GM12878 (cell line): ENCODE measurements around the gene ATF6. TPM values are rescaled to one million over a fixed set of nuclear protein-coding genes. Genes with fewer than 3 reads are reported as not detected.

Experiments
- ATAC-seq: fragments of 200-7000 bp; cut with Tn5 transposase; 3 replicates; pipeline ENCODE4 v1.9.1; 2020; ENCODE audit warnings: mild to moderate bottlenecking, moderate library complexity
- BruUV-seq: library from RNA; stranded (reverse); fragments of 400-500 nt; replicated peaks from 2 replicates; lab custom pipeline; 2021; lab: Mats Ljungman, UMichigan
- CTCF ChIA-PET: fragments of 300-600 bp; sonication (Branson Sonifier 250); formaldehyde crosslinking; extraction: SDS; loops from one replicate; lab custom pipeline; 2021; ENCODE audit warnings: inconsistent platforms; lab: Yijun Ruan, JAX
- POLR2A ChIA-PET: fragments of 350-600 bp; formaldehyde crosslinking; extraction: SDS; loops from one replicate; lab custom pipeline; 2021; ENCODE audit warnings: inconsistent platforms; lab: Charles Lee
- RAD21 ChIA-PET: fragments of 300-600 bp; sonication (Branson Sonifier 250); formaldehyde crosslinking; loops from one replicate; lab custom pipeline; 2023; ENCODE audit warnings: antibody characterized with exemption; ENCODE audit not compliant: unreplicated experiment; lab: Charles Lee
- SMC1A ChIA-PET: fragments of 300-600 bp; sonication (Branson Sonifier 250); formaldehyde crosslinking; loops from one replicate; lab custom pipeline; 2023; ENCODE audit not compliant: unreplicated experiment, uncharacterized antibody; lab: Charles Lee
- DNase-seq: peaks from one replicate; pipeline ENCODE4 v3.0.0-alpha.2; 2011; ENCODE audit warnings: low read depth, low spot score
- FAIRE-seq: peaks from 3 replicates; lab custom pipeline; 2011; peaks lifted over from hg19 to GRCh38; lab: Jason Lieb, UNC
- H2AFZ ChIP-seq: 2 replicates; pipeline ENCODE4 v1.6.0; 2011; ENCODE audit warnings: low read depth, low read length, control low read depth; ENCODE audit not compliant: control insufficient read depth
- H3K27ac ChIP-seq: 2 replicates; pipeline ENCODE4 v1.5.1; 2011; ENCODE audit warnings: control low read depth; ENCODE audit not compliant: control insufficient read depth, insufficient read depth
- H3K27me3 ChIP-seq, 2 experiments: replicated peaks in 1 of 2; 2 replicates each; pipeline versions ENCODE4 v1.6.0 to v1.6.1; 2011; ENCODE audit warnings: low read length in 1 of 2; ENCODE audit not compliant: control insufficient read depth in 2 of 2, insufficient read depth in 2 of 2
- H3K36me3 ChIP-seq, 2 experiments: 2 replicates each; pipeline ENCODE4 v1.5.1; 2011; ENCODE audit warnings: low read length in 1 of 2; ENCODE audit not compliant: control insufficient read depth in 2 of 2, insufficient read depth in 2 of 2
- H3K4me1 ChIP-seq: 2 replicates; pipeline ENCODE4 v1.6.1; 2011; ENCODE audit warnings: mild to moderate bottlenecking, low read length, moderate library complexity, mixed read lengths; ENCODE audit not compliant: control insufficient read depth, insufficient read depth
- H3K4me2 ChIP-seq: 2 replicates; pipeline ENCODE4 v1.6.0; 2011; ENCODE audit warnings: control low read depth; ENCODE audit not compliant: control insufficient read depth, insufficient read depth
- H3K4me3 ChIP-seq: fragments of 200-600 bp; sonication (generic); 2 replicates; pipeline ENCODE4 v1.5.1; 2016
- H3K79me2 ChIP-seq: 2 replicates; pipeline ENCODE4 v1.6.0; 2011; ENCODE audit warnings: low read length; ENCODE audit not compliant: control insufficient read depth, insufficient read depth
- H3K9ac ChIP-seq: 2 replicates; pipeline ENCODE4 v1.8.0; 2011; ENCODE audit warnings: low read length, control low read depth, mixed read lengths; ENCODE audit not compliant: control insufficient read depth, insufficient read depth
- H3K9me3 ChIP-seq: replicated peaks from 3 replicates; pipeline ENCODE4 v1.5.1; 2011; ENCODE audit warnings: mild to moderate bottlenecking, low read length; ENCODE audit not compliant: control insufficient read depth, insufficient read depth
- H4K20me1 ChIP-seq: 2 replicates; pipeline ENCODE4 v1.6.0; 2011; ENCODE audit not compliant: control insufficient read depth, insufficient read depth
- KDM1A ChIP-seq: fragments of 200-600 bp; sonication (generic); IDR thresholded peaks from 2 replicates; pipeline ENCODE4 v1.6.1; 2016; ENCODE audit warnings: borderline replicate concordance
- ZNF622 ChIP-seq: fragments of 450-650 bp; IDR thresholded peaks from 2 replicates; pipeline ENCODE4 v1.6.1; 2017; ENCODE audit warnings: mild to moderate bottlenecking, inconsistent platforms
- ZZZ3 ChIP-seq: IDR thresholded peaks from 2 replicates; pipeline ENCODE4 v1.6.1; 2011; ENCODE audit warnings: low read depth; ENCODE audit not compliant: control insufficient read depth, insufficient read length
- WGBS: methylation state at CpG from one replicate; pipeline ENCODE4 v1.1.6; 2016; ENCODE audit warnings: low lambda C conversion rate; ENCODE audit not compliant: insufficient replicate concordance, insufficient coverage; ENCODE audit errors: missing lambda C conversion rate; 5-methylcytosine and 5-hydroxymethylcytosine counted together
- in situ Hi-C: fragments of 300-500 bp; cut with MboI; formaldehyde crosslinking; loops from 9 replicates; pipeline ENCODE4 v1.14.3; 2018; ENCODE audit warnings: mixed read lengths
- intact Hi-C: fragments of 100-400 bp; cut with micrococcal nuclease; formaldehyde crosslinking; loops from one replicate; pipeline ENCODE4 v1.14.2; 2022; ENCODE audit not compliant: unreplicated experiment
- polyA plus RNA-seq, 11 experiments: library from polyadenylated mRNA; depleted of rRNA in 4 of 11; unstranded in 6 of 11; stranded (reverse) in 5 of 11; fragments of >200 nt; fragmentation: Nextera tagmentation in 4 of 11; fragmentation: Illumina TruSeq in 1 of 11; extraction: Ambion mirVana in 4 of 11; extraction: Trizol in 1 of 11; gene quantifications; 1 replicate in 1 of 11; 2 replicates in 10 of 11; pipeline versions ENCODE4 v1.2.1 to v1.2.3, GENCODE V29; 2011 to 2016; ENCODE audit warnings: inconsistent platforms in 2 of 11, missing spikeins in 2 of 11, low read depth in 1 of 11
- total RNA-seq, 4 experiments: library from RNA; depleted of rRNA in 3 of 4; stranded (reverse); fragments of >200 nt in 3 of 4; fragmentation: Illumina TruSeq in 1 of 4; extraction: Trizol in 1 of 4; gene quantifications; 2 replicates each; pipeline versions ENCODE4 v1.2.1 to v1.2.3, GENCODE V29; 2013 to 2021
- TF ChIP-seq, protein P1 (sequence below): IDR thresholded peaks from 2 replicates; pipeline ENCODE4 v1.6.1; 2012; ENCODE audit warnings: low read depth, low read length, improper control_type of control experiment
- TF ChIP-seq, protein P2 (sequence below): fragments of 450-650 bp; formaldehyde crosslinking; IDR thresholded peaks from 2 replicates; pipeline ENCODE4 v1.4.0; 2020; ENCODE audit warnings: mild to moderate bottlenecking, moderate library complexity

ATF6 gene
- total and polyA plus RNA-seq, 10 of the 15 experiments (the other 5 are each of a cell fraction or from before 2014, with no cell fraction given), result 7.8 to 24.3 (median 14.7) TPM

DNA sequence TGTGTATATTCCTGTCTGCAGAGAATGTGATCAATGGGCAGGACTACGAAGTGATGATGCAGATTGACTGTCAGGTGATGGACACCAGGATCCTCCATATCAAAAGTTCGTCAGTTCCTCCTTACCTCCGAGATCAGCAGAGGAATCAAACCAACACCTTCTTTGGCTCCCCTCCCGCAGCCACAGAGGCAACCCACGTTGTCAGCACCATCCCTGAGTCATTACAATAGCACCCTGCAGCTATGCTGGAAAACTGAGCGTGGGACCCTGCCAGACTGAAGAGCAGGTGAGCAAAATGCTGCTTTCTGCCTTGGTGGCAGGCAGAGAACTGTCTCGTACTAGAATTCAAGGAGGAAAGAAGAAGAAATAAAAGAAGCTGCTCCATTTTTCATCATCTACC is 192.3 kb downstream of the ATF6 start:
- ChIA-PET RAD21 (interaction anchor here (1.1 kb wide), 1 partner anchor 79 kb away, joined by 3 read pairs; no protein-coding TSS in a partner anchor), CTCF (interaction anchor here (0.6 to 1.3 kb wide), 3 partner anchors 7 to 209 kb away, joined by 3 read pairs; partner anchors contain the start of gene DUSP12), POLR2A (no interaction called here), SMC1A (interaction anchor here (0.7 to 1.6 kb wide), 3 partner anchors 14 to 48 kb away, joined by 3 read pairs; no protein-coding TSS in a partner anchor)
- BruUV-seq, result no TSS peak
- TF ChIP-seq ZZZ3, result no peak
- Histone ChIP-seq H3K4me1 (peaks cover 5% of the 10 kb centered on the region; the same call in 1 of the 2 replicates), H3K4me3 (no peak overlapping the region), H3K79me2 (no peaks in the 10 kb centered on the region), H3K27ac (no peak overlapping the region), H3K27me3 (no peaks in the 10 kb centered on the region), H3K4me2 (no peak overlapping the region), H3K9me3 (no peaks in the 10 kb centered on the region), H2AFZ (no peak overlapping the region), H3K9ac (no peak overlapping the region), H3K36me3 (peaks cover 1 to 2% of the 10 kb centered on the region in 2 experiments; a peak in 3 of 4 replicates), H4K20me1 (no peaks in the 10 kb centered on the region)
- intact Hi-C loops, result no loop called here
- FAIRE-seq, result no peak
- no peak for ATAC-seq
- DNase-seq, result no peak
- in situ Hi-C loops, result no loop called here
- WGBS, result 83% methylated on average over 7 of the region's 7 CpGs

DNA sequence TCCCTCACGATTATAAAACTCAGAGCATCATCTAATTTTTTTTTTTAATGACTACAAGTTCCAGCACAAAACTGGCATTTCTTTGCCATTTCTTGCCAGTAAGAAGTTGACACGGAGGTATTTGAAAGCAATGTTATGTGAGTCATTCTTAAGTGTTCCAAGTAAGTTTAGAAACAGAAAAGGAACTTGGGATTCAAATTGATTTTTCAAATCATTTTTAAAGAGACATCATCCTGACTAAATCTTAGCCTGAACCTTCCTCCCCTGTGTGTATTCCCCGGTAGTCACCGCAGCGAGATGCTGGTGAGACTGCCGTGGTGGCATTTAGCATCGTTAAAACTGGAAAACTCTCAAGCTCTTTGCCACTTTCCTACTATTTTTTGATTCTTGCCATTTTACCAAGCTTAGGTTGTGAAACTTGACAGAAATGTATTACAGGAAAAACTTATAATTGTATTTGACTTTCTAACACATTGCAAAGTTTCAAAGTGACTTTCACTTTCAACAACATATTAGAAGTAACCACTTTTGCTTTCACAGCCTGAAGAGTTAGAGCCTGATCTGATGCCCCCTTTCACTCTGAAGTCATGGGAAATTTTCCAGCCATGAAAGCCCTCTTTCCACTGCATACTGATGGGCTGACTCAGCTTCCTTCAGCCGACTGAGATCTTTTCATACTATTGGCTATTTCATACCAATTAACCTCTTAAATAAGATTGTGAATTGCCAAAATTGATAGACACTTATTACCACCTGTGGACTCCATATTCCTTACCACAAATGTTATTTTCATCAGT is 196.2 kb downstream of the ATF6 start:
- H3K36me3 ChIP-seq, result peaks cover 1 to 4% of the 10 kb centered on the region in 2 experiments; a peak in 1 of 4 replicates
- H3K79me2 ChIP-seq, result no peaks in the 10 kb centered on the region
- peak; percentile 99 for ATAC-seq
- RAD21 ChIA-PET, result interaction anchor here (0.6 to 1.0 kb wide), 3 partner anchors 47 to 125 kb away, joined by 3 to 5 read pairs (median 4); no protein-coding TSS in a partner anchor
- H3K4me3 ChIP-seq, result peak overlapping the region; percentile 54; the same call in 1 of the 2 replicates
- H2AFZ ChIP-seq, result no peak overlapping the region
- WGBS, result 9% methylated on average over 8 of the region's 8 CpGs
- DNase-seq, result peak; percentile 70
- SMC1A ChIA-PET, result interaction anchor here (0.6 to 1.7 kb wide), 9 partner anchors 9 to 170 kb away, joined by 3 to 5 read pairs (median 4); no protein-coding TSS in a partner anchor
- H3K27me3 ChIP-seq, result no peaks in the 10 kb centered on the region
- no TSS peak for BruUV-seq
- H4K20me1 ChIP-seq, result no peaks in the 10 kb centered on the region
- H3K4me1 ChIP-seq, result peaks cover 5% of the 10 kb centered on the region; the same call in 1 of the 2 replicates
- in situ Hi-C loops, result no loop called here
- FAIRE-seq, result peak; percentile 83
- CTCF ChIA-PET, result interaction anchor here (1.8 kb wide), 1 partner anchor 75 kb away, joined by 8 read pairs; no protein-coding TSS in a partner anchor
- peak overlapping the region; percentile 28; the same call in 1 of the 2 replicates for H3K27ac ChIP-seq
- peak overlapping the region; percentile 75 for H3K4me2 ChIP-seq
- intact Hi-C loops, result loop anchor here (5.0 kb wide), 1 partner anchor 45 kb away; no protein-coding TSS in a partner anchor
- POLR2A ChIA-PET, result interaction anchor here (0.6 to 1.5 kb wide), 2 partner anchors 9 to 669 kb away, joined by 5 to 7 read pairs; no protein-coding TSS in a partner anchor
- H3K9ac ChIP-seq, result 0 out of 2 replicates have a peak overlapping the region, but pooled peaks have one; percentile 22
- H3K9me3 ChIP-seq, result no peaks in the 10 kb centered on the region
- no peak for TF ChIP-seq ZNF622
- TF ChIP-seq, protein P1, sequence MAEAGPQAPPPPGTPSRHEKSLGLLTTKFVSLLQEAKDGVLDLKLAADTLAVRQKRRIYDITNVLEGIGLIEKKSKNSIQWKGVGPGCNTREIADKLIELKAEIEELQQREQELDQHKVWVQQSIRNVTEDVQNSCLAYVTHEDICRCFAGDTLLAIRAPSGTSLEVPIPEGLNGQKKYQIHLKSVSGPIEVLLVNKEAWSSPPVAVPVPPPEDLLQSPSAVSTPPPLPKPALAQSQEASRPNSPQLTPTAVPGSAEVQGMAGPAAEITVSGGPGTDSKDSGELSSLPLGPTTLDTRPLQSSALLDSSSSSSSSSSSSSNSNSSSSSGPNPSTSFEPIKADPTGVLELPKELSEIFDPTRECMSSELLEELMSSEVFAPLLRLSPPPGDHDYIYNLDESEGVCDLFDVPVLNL, result no peak
- TF ChIP-seq KDM1A, result no peak
- TF ChIP-seq, protein P2, sequence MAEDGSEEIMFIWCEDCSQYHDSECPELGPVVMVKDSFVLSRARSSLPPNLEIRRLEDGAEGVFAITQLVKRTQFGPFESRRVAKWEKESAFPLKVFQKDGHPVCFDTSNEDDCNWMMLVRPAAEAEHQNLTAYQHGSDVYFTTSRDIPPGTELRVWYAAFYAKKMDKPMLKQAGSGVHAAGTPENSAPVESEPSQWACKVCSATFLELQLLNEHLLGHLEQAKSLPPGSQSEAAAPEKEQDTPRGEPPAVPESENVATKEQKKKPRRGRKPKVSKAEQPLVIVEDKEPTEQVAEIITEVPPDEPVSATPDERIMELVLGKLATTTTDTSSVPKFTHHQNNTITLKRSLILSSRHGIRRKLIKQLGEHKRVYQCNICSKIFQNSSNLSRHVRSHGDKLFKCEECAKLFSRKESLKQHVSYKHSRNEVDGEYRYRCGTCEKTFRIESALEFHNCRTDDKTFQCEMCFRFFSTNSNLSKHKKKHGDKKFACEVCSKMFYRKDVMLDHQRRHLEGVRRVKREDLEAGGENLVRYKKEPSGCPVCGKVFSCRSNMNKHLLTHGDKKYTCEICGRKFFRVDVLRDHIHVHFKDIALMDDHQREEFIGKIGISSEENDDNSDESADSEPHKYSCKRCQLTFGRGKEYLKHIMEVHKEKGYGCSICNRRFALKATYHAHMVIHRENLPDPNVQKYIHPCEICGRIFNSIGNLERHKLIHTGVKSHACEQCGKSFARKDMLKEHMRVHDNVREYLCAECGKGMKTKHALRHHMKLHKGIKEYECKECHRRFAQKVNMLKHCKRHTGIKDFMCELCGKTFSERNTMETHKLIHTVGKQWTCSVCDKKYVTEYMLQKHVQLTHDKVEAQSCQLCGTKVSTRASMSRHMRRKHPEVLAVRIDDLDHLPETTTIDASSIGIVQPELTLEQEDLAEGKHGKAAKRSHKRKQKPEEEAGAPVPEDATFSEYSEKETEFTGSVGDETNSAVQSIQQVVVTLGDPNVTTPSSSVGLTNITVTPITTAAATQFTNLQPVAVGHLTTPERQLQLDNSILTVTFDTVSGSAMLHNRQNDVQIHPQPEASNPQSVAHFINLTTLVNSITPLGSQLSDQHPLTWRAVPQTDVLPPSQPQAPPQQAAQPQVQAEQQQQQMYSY (CRISPR knock-in tag), result no peak
